Ramos (cell line): Measurements from ENCODE around the gene BICD1.

Source experiments
- in situ Hi-C: fragments of 300-500 bp; cut with MboI; formaldehyde crosslinking; loops from one replicate; pipeline ENCODE4 v1.14.3; 2022; ENCODE audit warnings: low sequenced_read_pairs; ENCODE audit not compliant: unreplicated experiment

Gene BICD1

GRCh38 chr12:32302218-32303173 lies 195.8 kb downstream of the BICD1 start:
- in situ Hi-C loops: loop anchor here (5.0 to 10.0 kb wide), 3 partner anchors 40 to 618 kb away; no protein-coding TSS in a partner anchor

- in situ Hi-C loops: loop anchor here (5.0 to 10.0 kb wide), 3 partner anchors 41 to 618 kb away; no protein-coding TSS in a partner anchor
These were observed 196.5 kb downstream of the BICD1 start for GRCh38 chr12:32303174-32303549.

- in situ Hi-C loops: loop anchor here (10.0 kb wide), 2 partner anchors 240 to 620 kb away; no protein-coding TSS in a partner anchor
These were observed 198.5 kb downstream of the BICD1 start for GRCh38 chr12:32305163-32305562.

- in situ Hi-C loops: loop anchor here (10.0 kb wide), 2 partner anchors 243 to 623 kb away; no protein-coding TSS in a partner anchor
These were observed 200.7 kb downstream of the BICD1 start for GRCh38 chr12:32307326-32307725.

- in situ Hi-C loops: loop anchor here (10.0 kb wide), 4 partner anchors 245 to 905 kb away; partner anchors contain the start of gene ETFBKMT
These were observed 203.4 kb downstream of the BICD1 start for GRCh38 chr12:32309811-32310736.

GRCh38 chr12:32312049-32312670 lies 205.5 kb downstream of the BICD1 start:
- in situ Hi-C loops: loop anchor here (10.0 kb wide), 2 partner anchors 657 to 907 kb away; partner anchors contain the start of gene ETFBKMT

- in situ Hi-C loops: no loop called here
These were observed 215.7 kb downstream of the BICD1 start for GRCh38 chr12:32322354-32322753.

- in situ Hi-C loops: no loop called here
These were observed 224.5 kb downstream of the BICD1 start for GRCh38 chr12:32331133-32331532.

GRCh38 chr12:32332446-32332845 lies 225.8 kb downstream of the BICD1 start:
- in situ Hi-C loops: no loop called here

GRCh38 chr12:32334371-32334777 lies 227.7 kb downstream of the BICD1 start:
- in situ Hi-C loops: no loop called here

GRCh38 chr12:32336261-32336660 lies 229.6 kb downstream of the BICD1 start:
- in situ Hi-C loops: no loop called here

- in situ Hi-C loops: no loop called here
These were observed 236.8 kb downstream of the BICD1 start for GRCh38 chr12:32343496-32343895.

GRCh38 chr12:32344047-32344446 lies 237.4 kb downstream of the BICD1 start:
- in situ Hi-C loops: no loop called here

- in situ Hi-C loops: loop anchor here (25.0 kb wide), 1 partner anchor 1659 kb away; the partner anchor contains the start of gene ALG10
These were observed 246.9 kb downstream of the BICD1 start for GRCh38 chr12:32353540-32353939.

- in situ Hi-C loops: loop anchor here (25.0 kb wide), 1 partner anchor 1655 kb away; the partner anchor contains the start of gene ALG10
These were observed 251.1 kb downstream of the BICD1 start for GRCh38 chr12:32357601-32358249.

- in situ Hi-C loops: loop anchor here (25.0 kb wide), 1 partner anchor 1651 kb away; the partner anchor contains the start of gene ALG10
These were observed 254.3 kb downstream of the BICD1 start for GRCh38 chr12:32360956-32361355.

GRCh38 chr12:32362892-32363291 lies 256.2 kb downstream of the BICD1 start:
- in situ Hi-C loops: loop anchor here (25.0 kb wide), 1 partner anchor 1649 kb away; the partner anchor contains the start of gene ALG10

- in situ Hi-C loops: loop anchor here (25.0 kb wide), 1 partner anchor 1647 kb away; the partner anchor contains the start of gene ALG10
These were observed 258.9 kb downstream of the BICD1 start for GRCh38 chr12:32365473-32366064.
